Sigmoid colon (tissue), 7 donors: Measurements from ENCODE around the gene GPR150. TPM values are rescaled to one million over a fixed set of nuclear protein-coding genes. Genes with fewer than 3 reads are reported as not detected.
A peak's percentile ranks its signal among the peaks of the same experiment; 100 is the strongest.

Experiments used
- DNase-seq: peaks from one replicate; pipeline ENCODE4 v3.0.0-alpha.2; 2019
- H3K27ac ChIP-seq, 4 donors: fragments of 200-600 bp; sonication (generic); one replicate each; pipeline ENCODE4 v1.5.1; 2016 to 2019; ENCODE audit warnings: mild to moderate bottlenecking in 1 of 4
- H3K27me3 ChIP-seq, 3 donors: fragments of 200-600 bp; sonication (generic); one replicate each; pipeline ENCODE4 v1.5.1; 2019; ENCODE audit warnings: mild to moderate bottlenecking in 1 of 3
- H3K36me3 ChIP-seq, 4 donors: fragments of 200-600 bp; sonication (generic); one replicate each; pipeline ENCODE4 v1.5.1; 2016 to 2019
- H3K4me1 ChIP-seq, 4 donors: fragments of 200-600 bp; sonication (generic); one replicate each; pipeline ENCODE4 v1.5.1; 2017 to 2019
- H3K4me3 ChIP-seq, 4 donors: fragments of 200-600 bp; sonication (generic); one replicate each; pipeline ENCODE4 v1.5.1; 2017 to 2019; ENCODE audit warnings: mild to moderate bottlenecking in 2 of 4, moderate library complexity in 1 of 4
- H3K9me3 ChIP-seq, 4 donors: fragments of 200-600 bp in 3 of 4; sonication (generic) in 3 of 4; one replicate each; pipeline versions ENCODE4 v1.5.1 to v1.6.1; 2013 to 2019
- EP300 ChIP-seq, 4 donors: sonication (generic); formaldehyde crosslinking; IDR thresholded peaks; one replicate each; pipeline ENCODE4 v1.6.1; 2017; ENCODE audit warnings: antibody characterized with exemption in 4 of 4
- POLR2A ChIP-seq, 2 donors: fragments of 450-650 bp; IDR thresholded peaks; one replicate each; pipeline ENCODE4 v1.6.1; 2016; ENCODE audit warnings: antibody characterized with exemption in 2 of 2, mild to moderate bottlenecking in 2 of 2, moderate library complexity in 2 of 2
- POLR2AphosphoS5 ChIP-seq, 4 donors: sonication (generic); formaldehyde crosslinking; IDR thresholded peaks; one replicate each; pipeline ENCODE4 v1.6.1; 2017; ENCODE audit warnings: antibody characterized with exemption in 4 of 4
- WGBS, 2 donors: extraction: QIAGEN DNeasy Blood & Tissue Kit; methylation state at CpG; one replicate each; pipeline ENCODE4 v1.1.7; 2013; 5-methylcytosine and 5-hydroxymethylcytosine counted together
- intact Hi-C: fragments of 100-400 bp; cut with DNase I; formaldehyde crosslinking; loops from one replicate; pipeline ENCODE4 v1.15.1; 2023
- polyA plus RNA-seq, 3 donors: library from polyadenylated mRNA; stranded (reverse); fragments of 200-250 nt; gene quantifications; one replicate each; pipeline ENCODE4 v1.2.3, GENCODE V29; 2013
- total RNA-seq, 4 donors: library from RNA; depleted of rRNA; stranded (reverse); fragments of >200 nt; gene quantifications; one replicate each; pipeline ENCODE4 v1.1.0, GENCODE V29; 2016
- TF ChIP-seq, protein P1 (sequence below), 4 experiments: fragments of 450-650 bp in 3 of 4; fragments of 200-600 bp in 1 of 4; IDR thresholded peaks; one replicate each; pipeline ENCODE4 v1.5.1; 2016 to 2019; ENCODE audit warnings: antibody characterized with exemption in 4 of 4, mild to moderate bottlenecking in 3 of 4, moderate library complexity in 2 of 4
- donor health status: healthy with polysubstance abuse.
- donor health status: Bipolar disorder and iron deficiency.
- donor health status: healthy.

The GPR150 gene
- total and polyA plus RNA-seq, 7 donors, result 0.14 to 0.60 (median 0.36) TPM; not detected in 3

DNA sequence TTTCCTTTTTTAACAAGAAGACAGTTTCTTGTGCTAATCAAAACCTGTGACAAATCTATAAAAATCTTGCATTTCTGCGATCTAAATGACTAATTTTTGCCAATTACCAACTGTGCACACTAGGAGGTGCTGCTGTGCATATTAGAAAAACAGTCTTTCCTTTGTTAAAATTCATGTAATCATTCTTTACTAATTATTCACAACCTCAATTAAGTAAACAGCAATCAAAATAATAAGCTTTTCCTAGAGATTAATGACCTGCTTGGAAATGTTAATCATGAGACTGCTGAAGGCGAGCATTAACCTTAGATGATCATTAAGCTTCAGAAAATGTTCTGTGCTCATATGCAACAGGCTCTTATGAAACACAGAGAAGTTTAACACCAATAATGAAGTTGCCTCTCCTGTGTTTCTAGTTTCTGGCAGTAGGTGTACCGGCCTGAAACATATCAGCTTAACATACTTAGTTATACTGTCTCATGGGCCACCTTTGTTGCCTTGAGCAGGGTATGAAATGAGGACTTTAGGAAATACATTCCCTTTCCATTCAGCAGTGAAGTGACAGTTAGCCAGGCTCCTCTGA lies 44.4 kb downstream of the GPR150 start:
- peaks cover 0 to 26% (median 14%) of the 10 kb centered on the region in 4 donors for H3K4me1 ChIP-seq

DNA sequence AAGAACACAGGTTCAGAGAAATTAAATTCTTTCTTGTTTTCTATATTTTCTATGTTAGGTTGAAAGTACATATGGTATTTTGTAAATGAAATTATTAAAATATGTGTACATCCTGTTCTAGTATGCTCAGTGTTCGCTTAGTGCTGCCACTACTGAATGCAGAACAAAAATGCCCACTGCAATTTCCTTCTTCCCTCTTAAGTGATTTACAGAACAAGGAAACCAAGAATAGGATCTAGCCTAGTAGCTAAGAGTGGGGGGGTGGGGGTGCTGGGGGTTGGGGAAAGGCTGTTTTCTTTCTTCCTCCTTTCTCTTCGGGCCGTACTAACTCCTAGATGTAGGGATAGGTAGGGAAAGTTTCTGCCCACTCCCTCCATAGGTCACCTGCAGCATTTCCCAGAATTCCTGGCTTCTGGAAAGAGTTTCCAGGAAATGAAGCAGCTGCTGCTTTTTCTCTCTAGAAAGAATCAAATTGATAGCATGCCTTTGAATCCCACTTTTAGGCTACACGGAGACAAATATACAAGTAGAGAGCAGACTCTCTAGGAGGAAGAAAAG lies 47.3 kb downstream of the GPR150 start:
- DNase-seq, result no peak
- Histone ChIP-seq H3K9me3 (no peaks in the 10 kb centered on the region), H3K4me1 (peaks cover 0 to 43% (median 30%) of the 10 kb centered on the region in 4 donors), H3K36me3 (no peaks in the 10 kb centered on the region), H3K27me3 (no peaks in the 10 kb centered on the region), H3K27ac (peak overlapping the region in 2 of 4 donors; percentile 25 to 89), H3K4me3 (no peak overlapping the region)
- intact Hi-C loops, result loop anchor here (5.0 kb wide), 3 partner anchors 115 to 295 kb away; partner anchors contain the start of genes ELL2 and GLRX
- TF ChIP-seq POLR2A (IDR thresholded peaks at IDR 0.05) (no peak), POLR2AphosphoS5 (IDR thresholded peaks at IDR 0.05) (no peak), EP300 (IDR thresholded peaks at IDR 0.05) (no peak)
- TF ChIP-seq, protein P1, sequence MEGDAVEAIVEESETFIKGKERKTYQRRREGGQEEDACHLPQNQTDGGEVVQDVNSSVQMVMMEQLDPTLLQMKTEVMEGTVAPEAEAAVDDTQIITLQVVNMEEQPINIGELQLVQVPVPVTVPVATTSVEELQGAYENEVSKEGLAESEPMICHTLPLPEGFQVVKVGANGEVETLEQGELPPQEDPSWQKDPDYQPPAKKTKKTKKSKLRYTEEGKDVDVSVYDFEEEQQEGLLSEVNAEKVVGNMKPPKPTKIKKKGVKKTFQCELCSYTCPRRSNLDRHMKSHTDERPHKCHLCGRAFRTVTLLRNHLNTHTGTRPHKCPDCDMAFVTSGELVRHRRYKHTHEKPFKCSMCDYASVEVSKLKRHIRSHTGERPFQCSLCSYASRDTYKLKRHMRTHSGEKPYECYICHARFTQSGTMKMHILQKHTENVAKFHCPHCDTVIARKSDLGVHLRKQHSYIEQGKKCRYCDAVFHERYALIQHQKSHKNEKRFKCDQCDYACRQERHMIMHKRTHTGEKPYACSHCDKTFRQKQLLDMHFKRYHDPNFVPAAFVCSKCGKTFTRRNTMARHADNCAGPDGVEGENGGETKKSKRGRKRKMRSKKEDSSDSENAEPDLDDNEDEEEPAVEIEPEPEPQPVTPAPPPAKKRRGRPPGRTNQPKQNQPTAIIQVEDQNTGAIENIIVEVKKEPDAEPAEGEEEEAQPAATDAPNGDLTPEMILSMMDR (IDR thresholded peaks at IDR 0.05), result no peak
- 67 to 79% methylated on average over 4 of the region's 4 CpGs for WGBS, 2 donors

More for the DNA sequence above, 44.4 kb downstream of the GPR150 start:
- Histone ChIP-seq H3K27ac (peak overlapping the region; percentile 15 to 68 (median 49)), H3K36me3 (no peaks in the 10 kb centered on the region), H3K27me3 (no peaks in the 10 kb centered on the region), H3K4me3 (no peak overlapping the region), H3K9me3 (no peaks in the 10 kb centered on the region)
- no peak for DNase-seq
- 11 to 17% methylated on average over 3 of the region's 3 CpGs for WGBS, 2 donors
- TF ChIP-seq, protein P1 (IDR thresholded peaks at IDR 0.05), result peak; percentile 63 to 81 (median 74)
- no peak for TF ChIP-seq POLR2AphosphoS5 (IDR thresholded peaks at IDR 0.05)
- intact Hi-C loops, result loop anchor here (1.0 to 5.0 kb wide), 2 partner anchors 98 to 183 kb away; no protein-coding TSS in a partner anchor

DNA sequence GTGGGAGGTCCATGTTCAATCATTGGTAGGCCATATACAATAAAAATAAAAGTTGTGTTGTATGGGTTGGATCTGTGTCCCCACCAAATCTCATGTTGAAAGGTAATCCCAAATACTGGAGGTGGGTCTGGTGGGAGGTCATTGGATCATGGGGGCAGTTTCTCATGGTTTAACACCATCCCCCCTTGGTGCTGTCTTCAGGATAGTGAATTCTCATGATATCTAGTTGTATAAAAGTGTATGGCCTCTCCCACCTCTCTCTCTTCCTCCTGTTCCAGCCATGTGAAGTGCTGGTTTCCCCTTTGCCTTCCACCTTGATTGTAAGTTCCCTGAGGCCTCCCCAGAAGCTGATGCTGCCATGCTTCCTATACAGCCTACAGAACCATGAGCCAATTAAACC lies 47.8 kb downstream of the GPR150 start:
- Histone ChIP-seq H3K4me1 (peaks cover 0 to 43% (median 30%) of the 10 kb centered on the region in 4 donors), H3K36me3 (no peaks in the 10 kb centered on the region), H3K4me3 (no peak overlapping the region), H3K27ac (peak overlapping the region in 2 of 4 donors; percentile 25 to 89), H3K27me3 (no peaks in the 10 kb centered on the region), H3K9me3 (no peaks in the 10 kb centered on the region)
- TF ChIP-seq, protein P1 (IDR thresholded peaks at IDR 0.05), result no peak
- TF ChIP-seq POLR2A (IDR thresholded peaks at IDR 0.05), result no peak
- TF ChIP-seq EP300 (IDR thresholded peaks at IDR 0.05), result no peak
- no peak for TF ChIP-seq POLR2AphosphoS5 (IDR thresholded peaks at IDR 0.05)
- no peak for DNase-seq
- intact Hi-C loops, result loop anchor here (2.0 to 5.0 kb wide), 4 partner anchors 63 to 295 kb away; partner anchors contain the start of genes ELL2, GLRX and RHOBTB3

DNA sequence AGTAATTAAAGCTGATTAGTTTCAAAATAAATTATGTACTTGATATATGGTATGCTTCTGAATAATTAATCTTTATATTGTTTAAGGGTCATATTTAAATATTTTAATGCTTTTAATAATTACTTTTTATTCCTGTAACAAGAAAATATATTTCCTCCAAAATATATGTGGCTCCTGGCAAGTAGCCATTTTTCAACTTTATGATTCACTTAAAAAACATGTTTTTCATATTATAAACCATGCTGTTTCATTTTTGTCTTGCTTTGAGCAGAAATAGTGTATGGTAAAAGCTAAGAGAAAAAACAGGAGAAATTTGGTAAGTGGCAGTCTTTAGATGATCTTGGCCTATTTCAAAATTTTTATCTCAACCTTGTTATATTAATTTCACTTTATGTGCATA lies 48.3 kb downstream of the GPR150 start:
- intact Hi-C loops, result loop anchor here (2.0 to 5.0 kb wide), 4 partner anchors 63 to 294 kb away; partner anchors contain the start of genes ELL2, GLRX and RHOBTB3
- peak overlapping the region in 2 of 4 donors; percentile 81 to 89 for H3K27ac ChIP-seq

More for the DNA sequence above, 48.3 kb downstream of the GPR150 start:
- Histone ChIP-seq H3K27me3 (no peaks in the 10 kb centered on the region), H3K9me3 (no peaks in the 10 kb centered on the region), H3K4me1 (peaks cover 0 to 43% (median 30%) of the 10 kb centered on the region in 4 donors), H3K36me3 (no peaks in the 10 kb centered on the region), H3K4me3 (no peak overlapping the region)
- no peak for TF ChIP-seq POLR2A (IDR thresholded peaks at IDR 0.05)
- TF ChIP-seq, protein P1 (IDR thresholded peaks at IDR 0.05), result no peak
- TF ChIP-seq EP300 (IDR thresholded peaks at IDR 0.05), result no peak
- no peak for TF ChIP-seq POLR2AphosphoS5 (IDR thresholded peaks at IDR 0.05)
- DNase-seq, result no peak
